HepG2 (cell line): ENCODE measurements around the gene TTC16. TPM values are rescaled to one million over a fixed set of nuclear protein-coding genes. Genes with fewer than 3 reads are reported as not detected.

Experiments used
- ATM ChIP-seq: fragments of 450-650 bp; IDR thresholded peaks from 2 replicates; pipeline ENCODE4 v1.7.1; 2017; ENCODE audit warnings: mild to moderate bottlenecking, borderline replicate concordance
- MATR3 ChIP-seq: sonication (generic); formaldehyde crosslinking; IDR thresholded peaks from 2 replicates; pipeline ENCODE4 v1.4.0; 2020; ENCODE audit warnings: missing genetic modification reagents
- NFKBIZ ChIP-seq: IDR thresholded peaks from 2 replicates; pipeline ENCODE4 v1.6.1; 2018; ENCODE audit warnings: missing genetic modification reagents, missing compliant biosample characterization
- PPARG ChIP-seq: conservative IDR thresholded peaks from 2 replicates; pipeline ENCODE4 v1.6.1; 2016; ENCODE audit warnings: missing biosample characterization, missing genetic modification reagents
- TRAFD1 ChIP-seq: sonication (generic); formaldehyde crosslinking; IDR thresholded peaks from 2 replicates; pipeline ENCODE4 v1.5.1; 2020; ENCODE audit warnings: missing genetic modification reagents, mild to moderate bottlenecking, borderline replicate concordance
- YEATS4 ChIP-seq: sonication (generic); formaldehyde crosslinking; IDR thresholded peaks from 2 replicates; pipeline ENCODE4 v1.4.0; 2020; ENCODE audit warnings: missing genetic modification reagents, borderline replicate concordance
- ZNF121 ChIP-seq: sonication (generic); formaldehyde crosslinking; IDR thresholded peaks from 2 replicates; pipeline ENCODE4 v1.5.0; 2020; ENCODE audit warnings: mild to moderate bottlenecking, missing genetic modification reagents
- ZNF225 ChIP-seq: sonication (generic); formaldehyde crosslinking; IDR thresholded peaks from 2 replicates; pipeline ENCODE4 v1.4.0; 2020; ENCODE audit warnings: mild to moderate bottlenecking, missing genetic modification reagents
- ZNF609 ChIP-seq: sonication (generic); formaldehyde crosslinking; IDR thresholded peaks from 2 replicates; pipeline ENCODE4 v1.4.0; 2020; ENCODE audit warnings: mild to moderate bottlenecking, missing genetic modification reagents, borderline replicate concordance
- ZNF629 ChIP-seq: sonication (generic); formaldehyde crosslinking; conservative IDR thresholded peaks from 2 replicates; pipeline ENCODE4 v1.5.0; 2020; ENCODE audit warnings: missing genetic modification reagents
- polyA plus RNA-seq, 8 experiments: library from polyadenylated mRNA; depleted of rRNA in 3 of 8; stranded (reverse) in 7 of 8; unstranded in 1 of 8; fragments of >200 nt; fragmentation: Illumina TruSeq in 4 of 8; extraction: Trizol in 4 of 8; gene quantifications; 2 replicates each; pipeline versions ENCODE4 v1.2.1 to v1.2.3, GENCODE V29; 2011 to 2016; ENCODE audit warnings: low read depth in 4 of 8, missing spikeins in 1 of 8, mixed read lengths in 1 of 8; ENCODE audit not compliant: insufficient read depth in 1 of 8
- total RNA-seq, 5 experiments: library from RNA; depleted of rRNA; stranded (reverse); fragments of >200 nt; fragmentation: Illumina TruSeq; extraction: Trizol; gene quantifications; 2 replicates each; pipeline ENCODE4 v1.2.3, GENCODE V29; 2016; ENCODE audit warnings: low read depth in 1 of 5
- TF ChIP-seq, protein P1 (sequence below): sonication (generic); formaldehyde crosslinking; IDR thresholded peaks from 2 replicates; pipeline ENCODE4 v1.9.0; 2021; ENCODE audit warnings: missing genetic modification reagents, mild to moderate bottlenecking, borderline replicate concordance

Gene TTC16
- total and polyA plus RNA-seq, 2 of the 13 experiments (the other 11 are each of a cell fraction or from before 2014, with no cell fraction given): not detected

- TF ChIP-seq PPARG (CRISPR knock-in tag) (no peak), ATM (no peak), ZNF609 (no peak), TRAFD1 (CRISPR knock-in tag) (no peak), YEATS4 (no peak), NFKBIZ (CRISPR knock-in tag) (no peak), ZNF629 (no peak), ZNF121 (CRISPR knock-in tag) (no peak), ZNF225 (CRISPR knock-in tag) (no peak), MATR3 (CRISPR knock-in tag) (no peak)
- TF ChIP-seq, protein P1, sequence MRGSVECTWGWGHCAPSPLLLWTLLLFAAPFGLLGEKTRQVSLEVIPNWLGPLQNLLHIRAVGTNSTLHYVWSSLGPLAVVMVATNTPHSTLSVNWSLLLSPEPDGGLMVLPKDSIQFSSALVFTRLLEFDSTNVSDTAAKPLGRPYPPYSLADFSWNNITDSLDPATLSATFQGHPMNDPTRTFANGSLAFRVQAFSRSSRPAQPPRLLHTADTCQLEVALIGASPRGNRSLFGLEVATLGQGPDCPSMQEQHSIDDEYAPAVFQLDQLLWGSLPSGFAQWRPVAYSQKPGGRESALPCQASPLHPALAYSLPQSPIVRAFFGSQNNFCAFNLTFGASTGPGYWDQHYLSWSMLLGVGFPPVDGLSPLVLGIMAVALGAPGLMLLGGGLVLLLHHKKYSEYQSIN (CRISPR knock-in tag): no peak
Measured at GRCh38 chr9:127758843-127759242, 43.0 kb downstream of the TTC16 start (continued).
